Endothelial cell of umbilical vein (primary cell): ENCODE data around the gene CCN5. TPM values are rescaled to one million over a fixed set of nuclear protein-coding genes. Genes with fewer than 3 reads are reported as not detected.

Experiments used
- BruUV-seq: library from RNA; stranded (reverse); fragments of 400-500 nt; replicated peaks from 2 replicates; lab custom pipeline; 2021; lab: Mats Ljungman, UMichigan
- CTCF ChIA-PET: fragments of 300-600, 350-600 bp; sonication (Branson Sonifier 250); formaldehyde crosslinking; loops from one replicate; lab custom pipeline; 2021; ENCODE audit warnings: antibody characterized with exemption, inconsistent platforms; lab: Charles Lee
- POLR2A ChIA-PET: fragments of 300-600, 350-600 bp; sonication (Branson Sonifier 250); formaldehyde crosslinking; loops from one replicate; lab custom pipeline; 2021; ENCODE audit warnings: antibody characterized with exemption, inconsistent platforms; lab: Charles Lee
- DNase-seq: peaks from one replicate; pipeline ENCODE4 v3.0.0-alpha.2; 2011; ENCODE audit warnings: low read depth, low spot score
- FAIRE-seq: peaks from 2 replicates; lab custom pipeline; 2011; peaks lifted over from hg19 to GRCh38; lab: Jason Lieb, UNC
- H2AFZ ChIP-seq: 2 replicates; pipeline ENCODE4 v1.6.0; 2012; ENCODE audit warnings: low read depth, low read length, control low read depth, inconsistent platforms
- H3K27ac ChIP-seq: 2 replicates; pipeline ENCODE4 v1.5.1; 2011; ENCODE audit warnings: low read depth, mild to moderate bottlenecking, control low read depth, low read length, moderate library complexity; ENCODE audit not compliant: insufficient read depth
- H3K27me3 ChIP-seq, 2 experiments: 2 replicates each; pipeline versions ENCODE4 v1.6.0 to v1.6.1; 2011; ENCODE audit warnings: low read length in 2 of 2, mixed read lengths in 1 of 2; ENCODE audit not compliant: control insufficient read depth in 2 of 2, insufficient read depth in 2 of 2
- H3K36me3 ChIP-seq, 2 experiments: 2 replicates in 1 of 2; 3 replicates in 1 of 2; pipeline ENCODE4 v1.5.1; 2011; ENCODE audit warnings: low read length in 2 of 2, mild to moderate bottlenecking in 1 of 2, moderate library complexity in 1 of 2; ENCODE audit not compliant: control insufficient read depth in 2 of 2, insufficient read depth in 2 of 2; ENCODE audit errors: extremely low read depth in 1 of 2
- H3K4me1 ChIP-seq: 3 replicates; pipeline ENCODE4 v1.5.1; 2011; ENCODE audit warnings: mild to moderate bottlenecking, low read length; ENCODE audit not compliant: control insufficient read depth, insufficient read depth; ENCODE audit errors: extremely low read depth
- H3K4me2 ChIP-seq: 2 replicates; pipeline ENCODE4 v1.6.1; 2011; ENCODE audit warnings: low read length, control low read depth, mixed read lengths; ENCODE audit not compliant: insufficient read depth
- H3K4me3 ChIP-seq, 3 experiments: fragments of 200-600 bp in 1 of 3; sonication (generic), shearing (Covaris generic) in 1 of 3; replicated peaks in 1 of 3; 2 replicates each; pipeline ENCODE4 v1.5.1; 2011 to 2016; ENCODE audit warnings: control low read depth in 3 of 3, low read length in 3 of 3, mild to moderate bottlenecking in 2 of 3, inconsistent platforms in 1 of 3, low read depth in 1 of 3, moderate library complexity in 1 of 3; ENCODE audit not compliant: insufficient read depth in 1 of 3
- H3K79me2 ChIP-seq: 2 replicates; pipeline ENCODE4 v1.6.0; 2012; ENCODE audit warnings: low read length, inconsistent platforms; ENCODE audit not compliant: control insufficient read depth, insufficient read depth
- H3K9ac ChIP-seq: replicated peaks from 2 replicates; pipeline ENCODE3; 2011; ENCODE audit warnings: low read length, control low read depth; ENCODE audit not compliant: insufficient read depth; ENCODE audit errors: extremely low read depth
- H3K9me1 ChIP-seq: replicated peaks from 3 replicates; pipeline ENCODE4 v1.6.0; 2011; ENCODE audit warnings: mild to moderate bottlenecking, low read length; ENCODE audit not compliant: control insufficient read depth, insufficient read depth; ENCODE audit errors: extremely low read depth
- H3K9me3 ChIP-seq: replicated peaks from 2 replicates; pipeline ENCODE4 v1.5.1; 2012; ENCODE audit warnings: low read length, inconsistent platforms; ENCODE audit not compliant: control insufficient read depth, insufficient read depth
- H4K20me1 ChIP-seq: replicated peaks from 2 replicates; pipeline ENCODE3; 2011; ENCODE audit warnings: mild to moderate bottlenecking, low read length; ENCODE audit not compliant: control insufficient read depth, insufficient read depth; ENCODE audit errors: extremely low read depth
- CTCF ChIP-seq, 2 donors: IDR thresholded peaks; 1 replicate in 1 of 2; 2 replicates in 1 of 2; pipeline ENCODE4 v1.5.1; 2011; ENCODE audit warnings: low read length in 2 of 2, mild to moderate bottlenecking in 2 of 2, moderate library complexity in 2 of 2, control low read depth in 1 of 2, inconsistent platforms in 1 of 2, low read depth in 1 of 2; ENCODE audit not compliant: insufficient read depth in 1 of 2; ENCODE audit errors: extremely low read depth in 1 of 2
- EZH2 ChIP-seq: IDR thresholded peaks from 2 replicates; pipeline ENCODE4 v1.6.1; 2012; ENCODE audit warnings: borderline replicate concordance, low read depth, mild to moderate bottlenecking, moderate library complexity, low read length, inconsistent platforms; ENCODE audit not compliant: severe bottlenecking
- FOS ChIP-seq: IDR thresholded peaks from 2 replicates; pipeline ENCODE4 v1.6.1; 2011; ENCODE audit warnings: mild to moderate bottlenecking, low read length, moderate library complexity, borderline replicate concordance; ENCODE audit not compliant: insufficient read depth
- GATA2 ChIP-seq: IDR thresholded peaks from 2 replicates; pipeline ENCODE4 v1.7.0; 2011; ENCODE audit warnings: low read depth, mild to moderate bottlenecking, moderate library complexity, mixed read lengths, low read length; ENCODE audit not compliant: insufficient read length, insufficient read depth
- JUN ChIP-seq: IDR thresholded peaks from 2 replicates; pipeline ENCODE4 v1.6.1; 2011; ENCODE audit warnings: borderline replicate concordance, low read depth; ENCODE audit not compliant: insufficient read length, insufficient read depth
- MAX ChIP-seq: IDR thresholded peaks from 2 replicates; pipeline ENCODE4 v1.6.1; 2011; ENCODE audit not compliant: insufficient read depth, insufficient read length
- MYC ChIP-seq: IDR thresholded peaks from one replicate; pipeline ENCODE4 v1.6.1; 2011; ENCODE audit warnings: mild to moderate bottlenecking, low read depth, low read length
- POLR2A ChIP-seq: IDR thresholded peaks from 2 replicates; pipeline ENCODE4 v1.6.1; 2012; ENCODE audit warnings: low read depth, mild to moderate bottlenecking, control low read depth, low read length
- POLR2AphosphoS5 ChIP-seq: IDR thresholded peaks from 2 replicates; pipeline ENCODE4 v1.6.1; 2012; ENCODE audit warnings: low read depth, mild to moderate bottlenecking, control low read depth, low read length, moderate library complexity; ENCODE audit not compliant: insufficient read depth
- dilution Hi-C: fragments of 300-500 bp; cut with MboI; formaldehyde crosslinking; loops from one replicate; pipeline ENCODE4 v1.15.0; 2019; ENCODE audit warnings: low sequenced_read_pairs; ENCODE audit not compliant: extremely low pct_ligation_motif_present
- intact Hi-C: fragments of 100-400 bp; cut with micrococcal nuclease; formaldehyde crosslinking; loops from one replicate; pipeline ENCODE4 v1.10.0; 2022
- polyA plus RNA-seq, 4 experiments: library from polyadenylated mRNA; depleted of rRNA in 3 of 4; stranded (reverse) in 3 of 4; unstranded in 1 of 4; fragments of >200 nt; gene quantifications; 2 replicates each; pipeline versions ENCODE4 v1.2.1 to v1.2.3, GENCODE V29; 2011 to 2012; ENCODE audit warnings: missing spikeins in 1 of 4
- total RNA-seq: library from RNA; stranded (reverse); gene quantifications from 2 replicates; pipeline ENCODE4 v1.2.3, GENCODE V29; 2021

The CCN5 gene
- total and polyA plus RNA-seq, 2 donors (not counting 3 experiments of a cell fraction or from before 2014, with no cell fraction given): 0.03 TPM; not detected in 1

- DNase-seq (no peak), FAIRE-seq (no peak)
- Histone ChIP-seq H3K9me1 (no peaks in the 10 kb centered on the region), H3K9ac (no peak overlapping the region), H2AFZ (no peak overlapping the region), H3K27me3 (no peaks in the 10 kb centered on the region), H3K36me3 (no peaks in the 10 kb centered on the region), H3K79me2 (no peaks in the 10 kb centered on the region), H3K4me1 (peaks cover 33% of the 10 kb centered on the region), H3K4me2 (no peak overlapping the region), H3K9me3 (peaks cover 4% of the 10 kb centered on the region), H3K4me3 (no peak overlapping the region), H3K27ac (no peak overlapping the region), H4K20me1 (no peaks in the 10 kb centered on the region)
- ChIA-PET CTCF (interaction anchor here (5.0 kb wide), 1 partner anchor 37 kb away, joined by 30 read pairs; no protein-coding TSS in a partner anchor), POLR2A (no interaction called here)
- intact Hi-C loops: loop anchor here (1.0 kb wide), 1 partner anchor 8 kb away; no protein-coding TSS in a partner anchor
- BruUV-seq: no TSS peak
- TF ChIP-seq POLR2A: no peak
- no peak for TF ChIP-seq MYC
- TF ChIP-seq JUN: no peak
- no peak for TF ChIP-seq EZH2
- TF ChIP-seq GATA2: no peak
- TF ChIP-seq MAX: no peak
- TF ChIP-seq FOS: no peak
- no peak for TF ChIP-seq CTCF (IDR thresholded peaks at IDR 0.05; ENCODE audit: extremely low read depth in 1 of 2, insufficient read depth in 1 of 2, low read depth in 1 of 2, low read length in 2 of 2)
- no peak for TF ChIP-seq POLR2AphosphoS5
- dilution Hi-C loops: no loop called here
Measured at GRCh38 chr20:44695295-44695673, 19.9 kb upstream of the CCN5 start.
